ENCODE results near the gene PARD3.

Gene PARD3

DNA sequence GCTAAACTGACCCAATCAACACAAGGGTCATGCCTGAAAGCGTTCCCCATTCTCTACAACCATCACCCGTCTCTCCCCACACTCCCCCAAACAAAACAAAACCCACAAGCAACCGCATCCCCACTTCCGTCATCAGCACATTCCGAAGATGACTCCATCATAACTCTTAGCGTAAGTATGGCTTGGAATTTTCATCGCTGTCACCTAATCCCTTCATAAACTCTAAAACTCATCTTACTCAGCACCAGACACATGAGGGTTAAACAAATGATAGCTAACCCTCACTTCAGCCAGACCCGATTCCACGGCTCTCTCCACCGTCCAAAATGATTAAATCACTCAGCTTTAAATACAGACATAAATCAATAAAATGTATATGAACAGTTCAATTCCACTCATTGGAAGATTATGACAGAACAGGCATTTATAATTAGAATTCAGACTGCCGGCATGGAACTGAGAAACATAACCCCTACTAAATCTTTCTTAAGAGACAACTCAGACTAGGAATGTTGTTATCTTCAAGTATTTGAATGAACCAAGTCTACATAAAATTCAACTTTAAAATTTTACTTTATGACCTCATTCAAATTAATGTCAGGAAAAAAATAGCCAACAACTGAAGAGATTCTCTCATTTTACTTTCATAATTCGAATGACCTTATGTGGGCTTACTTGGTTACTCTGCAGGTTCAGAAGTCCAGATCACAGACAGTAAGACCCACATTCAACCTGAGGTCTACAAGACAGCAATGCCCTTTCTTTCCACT lies 215.9 kb downstream of the PARD3 start:
- Histone ChIP-seq H3K4me1 (ENCODE audit: control insufficient read depth, insufficient read depth, low read length) (no peaks in the 10 kb centered on the region), H3K27me3 (ENCODE audit: control insufficient read depth, insufficient read depth, low read length, poor library complexity, severe bottlenecking) (no peaks in the 10 kb centered on the region), H3K9me3 (ENCODE audit: control insufficient read depth, low read length) (no peaks in the 10 kb centered on the region), H3K36me3 (ENCODE audit: control insufficient read depth, insufficient read depth, low read length) (no peaks in the 10 kb centered on the region), H3K27ac (ENCODE audit: insufficient read depth, low read depth, low read length, poor library complexity, severe bottlenecking) (no peak overlapping the region), H3K4me3 (ENCODE audit: insufficient read depth, low read depth, low read length) (no peak overlapping the region)
- 90 to 94% methylated on average over 11 to 12 of the region's 12 CpGs for WGBS, 2 experiments

DNA sequence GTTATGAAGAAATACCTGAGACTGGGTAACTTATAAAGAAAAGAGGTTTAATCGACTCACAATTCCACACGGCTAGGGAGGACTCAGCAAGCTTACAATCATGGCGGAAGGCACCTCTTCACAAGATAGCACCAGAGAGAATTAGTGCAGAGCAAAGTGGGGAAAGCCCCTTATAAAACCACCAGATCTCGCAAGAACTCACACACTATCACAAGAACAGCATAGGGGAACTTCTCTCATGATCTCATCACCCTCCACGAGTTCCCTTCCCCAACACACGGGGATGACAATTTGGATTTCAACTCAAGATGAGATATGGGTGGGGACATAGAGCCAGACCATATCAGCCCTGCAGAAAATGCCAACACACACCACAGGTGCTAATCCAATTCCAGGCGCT lies 218.7 kb downstream of the PARD3 start:
- H3K27me3 ChIP-seq (ENCODE audit: control insufficient read depth, insufficient read depth, low read length, poor library complexity, severe bottlenecking) = no peaks in the 10 kb centered on the region
- no peak overlapping the region for H3K27ac ChIP-seq (ENCODE audit: insufficient read depth, low read depth, low read length, poor library complexity, severe bottlenecking)
- H3K9me3 ChIP-seq (ENCODE audit: control insufficient read depth, low read length) = no peaks in the 10 kb centered on the region
- H3K4me1 ChIP-seq (ENCODE audit: control insufficient read depth, insufficient read depth, low read length) = no peaks in the 10 kb centered on the region
- 93 to 95% methylated on average over 7 of the region's 7 CpGs for WGBS, 2 experiments
- no peaks in the 10 kb centered on the region for H3K36me3 ChIP-seq (ENCODE audit: control insufficient read depth, insufficient read depth, low read length)
- H3K4me3 ChIP-seq (ENCODE audit: insufficient read depth, low read depth, low read length) = no peak overlapping the region

DNA sequence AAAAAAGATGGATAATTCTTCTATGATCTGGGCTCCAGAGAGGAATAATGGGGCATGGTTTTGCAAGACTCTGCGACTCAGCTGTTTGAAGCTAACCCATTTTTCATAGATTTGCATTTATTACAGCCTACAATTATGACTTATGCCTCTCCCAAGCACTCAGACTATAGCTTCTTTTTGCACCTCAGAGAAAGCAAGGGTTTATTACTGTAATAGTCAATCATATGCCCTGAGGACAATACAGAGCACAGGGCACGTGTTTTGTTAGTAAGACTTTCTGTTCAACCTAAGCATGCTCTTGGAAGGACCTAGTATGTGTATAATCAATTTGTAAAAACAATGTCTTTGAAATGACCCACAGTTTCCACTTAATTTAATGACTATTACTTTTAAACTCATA lies 221.2 kb downstream of the PARD3 start:
- H3K4me3 ChIP-seq (ENCODE audit: insufficient read depth, low read depth, low read length) = no peak overlapping the region
- H3K9me3 ChIP-seq (ENCODE audit: control insufficient read depth, low read length) = no peaks in the 10 kb centered on the region
- no peaks in the 10 kb centered on the region for H3K27me3 ChIP-seq (ENCODE audit: control insufficient read depth, insufficient read depth, low read length, poor library complexity, severe bottlenecking)
- 96 to 100% methylated on average over 2 of the region's 2 CpGs for WGBS, 2 experiments
- H3K36me3 ChIP-seq (ENCODE audit: control insufficient read depth, insufficient read depth, low read length) = no peaks in the 10 kb centered on the region
- no peak overlapping the region for H3K27ac ChIP-seq (ENCODE audit: insufficient read depth, low read depth, low read length, poor library complexity, severe bottlenecking)
- no peaks in the 10 kb centered on the region for H3K4me1 ChIP-seq (ENCODE audit: control insufficient read depth, insufficient read depth, low read length)

DNA sequence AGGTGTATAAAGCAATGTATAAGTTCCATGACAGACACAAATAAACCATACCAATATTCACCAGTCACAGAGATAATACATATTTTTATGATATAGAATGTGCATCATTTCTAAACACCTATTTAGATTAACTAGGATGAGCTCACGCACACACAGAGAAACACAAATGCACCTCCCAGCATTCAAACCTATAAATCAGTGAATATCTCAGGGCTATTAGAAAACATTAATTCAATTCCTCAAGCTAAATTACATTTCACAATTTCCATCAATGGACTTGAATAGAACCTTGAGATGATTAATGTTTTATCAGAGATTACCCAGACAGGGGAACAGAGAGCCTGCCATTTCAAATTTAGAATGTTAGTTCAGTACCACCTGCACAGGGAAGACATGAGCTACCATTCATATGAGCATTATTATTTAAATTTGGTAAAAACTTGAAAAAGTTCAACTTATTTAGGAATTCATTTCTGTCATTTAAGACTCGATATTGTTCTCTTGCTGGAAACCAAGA lies 221.7 kb downstream of the PARD3 start:
- no peak overlapping the region for H3K4me3 ChIP-seq (ENCODE audit: insufficient read depth, low read depth, low read length)
- no peak overlapping the region for H3K27ac ChIP-seq (ENCODE audit: insufficient read depth, low read depth, low read length, poor library complexity, severe bottlenecking)
- no peaks in the 10 kb centered on the region for H3K4me1 ChIP-seq (ENCODE audit: control insufficient read depth, insufficient read depth, low read length)
- no peaks in the 10 kb centered on the region for H3K36me3 ChIP-seq (ENCODE audit: control insufficient read depth, insufficient read depth, low read length)
- WGBS, 2 experiments = 85 to 98% methylated on average over 2 of the region's 2 CpGs
- H3K27me3 ChIP-seq (ENCODE audit: control insufficient read depth, insufficient read depth, low read length, poor library complexity, severe bottlenecking) = no peaks in the 10 kb centered on the region
- H3K9me3 ChIP-seq (ENCODE audit: control insufficient read depth, low read length) = no peaks in the 10 kb centered on the region

DNA sequence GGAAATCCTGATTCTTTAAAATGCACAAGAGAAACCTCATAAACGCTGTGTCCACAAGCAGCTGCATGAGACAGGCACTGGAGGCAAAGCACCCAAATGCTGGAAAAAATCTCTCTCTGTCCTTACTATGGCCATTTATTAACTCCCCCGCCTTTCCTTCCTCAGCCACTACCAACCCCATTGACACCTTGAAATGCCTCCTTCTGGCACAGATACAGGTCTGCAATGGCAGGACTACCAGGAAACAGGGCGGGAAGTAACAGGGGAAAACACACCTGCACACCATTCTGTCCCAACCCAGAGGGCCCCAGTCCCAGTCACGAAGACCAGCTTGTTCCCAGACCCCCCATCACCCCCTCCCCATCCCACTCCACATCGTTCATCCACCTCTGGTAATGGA lies 224.3 kb downstream of the PARD3 start:
- Histone ChIP-seq H3K9me3 (ENCODE audit: control insufficient read depth, low read length) (no peaks in the 10 kb centered on the region), H3K27ac (ENCODE audit: insufficient read depth, low read depth, low read length, poor library complexity, severe bottlenecking) (no peak overlapping the region), H3K36me3 (ENCODE audit: control insufficient read depth, insufficient read depth, low read length) (no peaks in the 10 kb centered on the region), H3K4me3 (ENCODE audit: insufficient read depth, low read depth, low read length) (no peak overlapping the region), H3K4me1 (ENCODE audit: control insufficient read depth, insufficient read depth, low read length) (no peaks in the 10 kb centered on the region), H3K27me3 (ENCODE audit: control insufficient read depth, insufficient read depth, low read length, poor library complexity, severe bottlenecking) (no peaks in the 10 kb centered on the region)
- WGBS, 2 experiments = 85 to 91% methylated on average over 5 of the region's 5 CpGs

DNA sequence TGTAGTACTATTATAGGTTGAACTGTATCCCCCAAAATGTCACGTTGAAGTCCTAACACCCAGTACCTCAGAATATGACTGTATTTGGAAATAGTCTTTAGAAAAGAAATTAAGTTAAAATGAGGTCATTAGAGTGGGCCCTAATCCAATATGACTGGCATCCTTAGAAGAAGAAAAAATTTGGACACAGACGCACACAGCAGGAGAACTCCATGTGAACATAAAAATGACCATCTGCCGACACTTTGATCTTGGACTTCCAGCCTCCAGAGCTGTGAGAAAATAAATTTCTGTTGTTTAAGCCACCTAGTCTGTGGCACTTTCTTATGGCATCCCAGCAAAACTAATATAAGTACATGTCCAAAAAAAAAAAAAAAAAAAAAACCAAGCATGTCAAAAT lies 225.8 kb downstream of the PARD3 start:
- H3K27ac ChIP-seq (ENCODE audit: insufficient read depth, low read depth, low read length, poor library complexity, severe bottlenecking) = no peak overlapping the region
- WGBS, 2 experiments = 86 to 97% methylated on average over 2 to 3 of the region's 3 CpGs
- no peaks in the 10 kb centered on the region for H3K9me3 ChIP-seq (ENCODE audit: control insufficient read depth, low read length)
- no peak overlapping the region for H3K4me3 ChIP-seq (ENCODE audit: insufficient read depth, low read depth, low read length)
- H3K4me1 ChIP-seq (ENCODE audit: control insufficient read depth, insufficient read depth, low read length) = no peaks in the 10 kb centered on the region
- no peaks in the 10 kb centered on the region for H3K27me3 ChIP-seq (ENCODE audit: control insufficient read depth, insufficient read depth, low read length, poor library complexity, severe bottlenecking)
- H3K36me3 ChIP-seq (ENCODE audit: control insufficient read depth, insufficient read depth, low read length) = no peaks in the 10 kb centered on the region

DNA sequence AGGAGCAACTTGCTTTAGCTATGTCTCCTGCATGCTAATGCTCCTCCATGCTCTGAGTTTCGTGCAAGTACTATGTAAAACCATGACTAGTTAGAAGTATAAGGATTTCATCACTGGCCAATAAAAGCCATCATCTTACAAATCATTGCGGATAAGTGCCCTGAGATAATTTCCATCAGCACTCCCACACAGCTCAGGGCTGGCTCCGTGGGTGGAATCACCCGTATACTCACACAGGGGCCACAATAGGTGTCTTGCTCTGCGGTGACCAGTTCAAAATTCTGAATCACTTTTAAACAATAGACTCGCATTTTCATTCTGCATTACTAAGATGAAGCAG lies 227.4 kb downstream of the PARD3 start:
- Histone ChIP-seq H3K4me3 (ENCODE audit: insufficient read depth, low read depth, low read length) (no peak overlapping the region), H3K36me3 (ENCODE audit: control insufficient read depth, insufficient read depth, low read length) (no peaks in the 10 kb centered on the region)
- 93 to 95% methylated on average over 6 of the region's 6 CpGs for WGBS, 2 experiments

DNA sequence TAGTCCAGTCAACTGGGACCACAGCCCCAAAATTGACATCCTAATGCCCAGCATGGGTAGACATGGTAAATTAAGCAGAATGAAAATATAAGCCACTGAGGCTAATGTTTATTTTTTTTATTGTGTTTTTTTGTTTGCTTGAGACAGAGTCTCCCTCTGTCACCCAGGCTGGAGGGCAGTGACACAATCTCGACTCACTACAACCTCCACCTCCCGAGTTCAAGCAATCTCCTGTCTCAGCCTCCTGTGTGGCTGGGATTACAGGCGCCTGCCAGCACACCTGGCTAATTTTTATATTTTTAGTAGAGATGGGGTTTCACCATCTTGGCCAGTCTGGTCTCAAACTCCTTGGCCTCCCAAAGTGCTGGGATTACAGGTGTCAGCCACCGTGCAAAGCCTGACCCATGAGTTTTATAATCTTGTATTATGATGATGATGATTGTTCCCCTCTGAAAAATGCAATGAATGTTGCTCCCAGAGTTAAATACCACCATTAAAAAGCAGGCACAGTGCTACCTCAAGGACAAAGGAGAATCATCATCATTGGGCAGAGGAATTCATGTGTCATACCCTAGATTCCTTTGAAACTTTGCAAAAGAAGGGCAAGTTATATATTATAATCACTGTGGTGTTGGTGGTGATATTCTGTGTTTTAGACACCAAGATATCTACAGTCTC lies 228.0 kb downstream of the PARD3 start:
- H3K4me1 ChIP-seq (ENCODE audit: control insufficient read depth, insufficient read depth, low read length) = no peaks in the 10 kb centered on the region
- H3K27ac ChIP-seq (ENCODE audit: insufficient read depth, low read depth, low read length, poor library complexity, severe bottlenecking) = no peak overlapping the region
- H3K36me3 ChIP-seq (ENCODE audit: control insufficient read depth, insufficient read depth, low read length) = no peaks in the 10 kb centered on the region
- WGBS, 2 experiments = 93 to 97% methylated on average over 4 of the region's 4 CpGs
- no peaks in the 10 kb centered on the region for H3K27me3 ChIP-seq (ENCODE audit: control insufficient read depth, insufficient read depth, low read length, poor library complexity, severe bottlenecking)
- H3K4me3 ChIP-seq (ENCODE audit: insufficient read depth, low read depth, low read length) = no peak overlapping the region
- no peaks in the 10 kb centered on the region for H3K9me3 ChIP-seq (ENCODE audit: control insufficient read depth, low read length)

More for the DNA sequence above, 227.4 kb downstream of the PARD3 start:
- Histone ChIP-seq H3K9me3 (ENCODE audit: control insufficient read depth, low read length) (no peaks in the 10 kb centered on the region), H3K27me3 (ENCODE audit: control insufficient read depth, insufficient read depth, low read length, poor library complexity, severe bottlenecking) (no peaks in the 10 kb centered on the region), H3K27ac (ENCODE audit: insufficient read depth, low read depth, low read length, poor library complexity, severe bottlenecking) (no peak overlapping the region), H3K4me1 (ENCODE audit: control insufficient read depth, insufficient read depth, low read length) (no peaks in the 10 kb centered on the region)

DNA sequence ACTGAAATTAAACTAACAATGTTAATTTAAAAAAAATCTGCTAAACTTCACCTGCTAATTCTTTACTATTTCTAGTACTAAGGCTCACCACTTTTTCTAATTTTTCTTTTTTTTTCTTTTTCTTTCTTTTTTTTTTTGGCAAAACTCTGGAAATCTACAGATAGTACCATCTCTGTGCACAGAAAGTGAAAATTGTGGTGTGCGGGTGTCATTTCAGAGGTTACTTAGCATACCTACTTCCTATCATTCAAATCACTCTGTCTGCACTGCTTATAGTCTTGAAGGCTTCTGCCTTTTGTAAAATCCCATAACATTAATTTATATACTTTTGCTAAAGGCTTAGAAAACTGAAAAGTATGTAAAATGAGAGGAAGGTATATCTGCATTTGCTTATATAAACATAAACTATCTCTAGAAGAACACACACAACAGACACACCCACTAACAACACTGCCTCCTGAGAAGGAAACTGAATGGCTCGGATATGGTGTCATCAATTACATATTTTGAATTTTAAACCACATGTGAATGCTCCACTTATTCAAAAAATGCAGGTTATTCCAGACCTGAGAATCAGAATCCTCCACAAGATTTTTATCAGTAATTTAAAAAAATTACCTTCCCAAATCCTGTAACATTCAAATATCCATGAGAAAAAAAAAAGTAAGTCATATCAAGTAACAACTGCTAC lies 229.5 kb downstream of the PARD3 start:
- Histone ChIP-seq H3K4me3 (ENCODE audit: insufficient read depth, low read depth, low read length) (no peak overlapping the region), H3K27me3 (ENCODE audit: control insufficient read depth, insufficient read depth, low read length, poor library complexity, severe bottlenecking) (no peaks in the 10 kb centered on the region), H3K9me3 (ENCODE audit: control insufficient read depth, low read length) (no peaks in the 10 kb centered on the region), H3K4me1 (ENCODE audit: control insufficient read depth, insufficient read depth, low read length) (no peaks in the 10 kb centered on the region), H3K27ac (ENCODE audit: insufficient read depth, low read depth, low read length, poor library complexity, severe bottlenecking) (no peak overlapping the region), H3K36me3 (ENCODE audit: control insufficient read depth, insufficient read depth, low read length) (no peaks in the 10 kb centered on the region)
- 92 to 100% methylated on average over 2 of the region's 2 CpGs for WGBS, 2 experiments

DNA sequence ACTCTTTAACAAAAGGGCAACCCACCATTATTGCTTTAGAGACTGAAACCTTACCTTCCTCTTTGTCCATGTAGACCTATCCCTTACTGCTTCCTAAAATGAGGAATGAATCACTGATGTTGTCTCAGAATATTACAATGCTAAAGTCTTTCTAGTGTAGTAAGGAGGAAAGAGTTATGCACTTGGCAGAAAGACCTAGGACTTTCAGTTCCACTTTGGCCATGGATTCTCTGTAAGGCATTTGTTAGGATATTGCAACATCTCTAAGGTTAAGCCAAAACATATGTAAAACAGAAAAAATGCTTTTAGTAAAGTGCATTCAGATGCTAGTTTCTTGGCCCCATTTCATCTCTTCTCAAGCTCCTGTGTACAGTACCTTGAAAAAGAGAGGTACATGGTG lies 230.9 kb downstream of the PARD3 start:
- Histone ChIP-seq H3K4me1 (ENCODE audit: control insufficient read depth, insufficient read depth, low read length) (no peaks in the 10 kb centered on the region), H3K27me3 (ENCODE audit: control insufficient read depth, insufficient read depth, low read length, poor library complexity, severe bottlenecking) (no peaks in the 10 kb centered on the region), H3K27ac (ENCODE audit: insufficient read depth, low read depth, low read length, poor library complexity, severe bottlenecking) (no peak overlapping the region), H3K9me3 (ENCODE audit: control insufficient read depth, low read length) (no peaks in the 10 kb centered on the region), H3K4me3 (ENCODE audit: insufficient read depth, low read depth, low read length) (no peak overlapping the region), H3K36me3 (ENCODE audit: control insufficient read depth, insufficient read depth, low read length) (no peaks in the 10 kb centered on the region)

All from ectodermal cell (in vitro differentiated cells).